PC-3 (cell line): ENCODE results near the gene DIRAS1.

Experiments used
- EZH2 ChIP-seq: fragments of 300-600 bp; sonication (generic); IDR thresholded peaks from one replicate; pipeline ENCODE4 v1.6.1; 2017; ENCODE audit warnings: antibody characterized with exemption, mild to moderate bottlenecking, low read length; ENCODE audit not compliant: unreplicated experiment
- EZH2phosphoT487 ChIP-seq: fragments of 300-600 bp; sonication (generic); IDR thresholded peaks from 2 replicates; pipeline ENCODE4 v1.6.1; 2018; ENCODE audit warnings: mild to moderate bottlenecking, antibody characterized with exemption, low read length, borderline replicate concordance
- TF ChIP-seq, protein P1 (sequence below): fragments of 300-600 bp; sonication (generic); conservative IDR thresholded peaks from 2 replicates; pipeline ENCODE4 v1.5.1; 2017; ENCODE audit warnings: antibody characterized with exemption, low read depth, mild to moderate bottlenecking, low read length

- TF ChIP-seq, protein P1, sequence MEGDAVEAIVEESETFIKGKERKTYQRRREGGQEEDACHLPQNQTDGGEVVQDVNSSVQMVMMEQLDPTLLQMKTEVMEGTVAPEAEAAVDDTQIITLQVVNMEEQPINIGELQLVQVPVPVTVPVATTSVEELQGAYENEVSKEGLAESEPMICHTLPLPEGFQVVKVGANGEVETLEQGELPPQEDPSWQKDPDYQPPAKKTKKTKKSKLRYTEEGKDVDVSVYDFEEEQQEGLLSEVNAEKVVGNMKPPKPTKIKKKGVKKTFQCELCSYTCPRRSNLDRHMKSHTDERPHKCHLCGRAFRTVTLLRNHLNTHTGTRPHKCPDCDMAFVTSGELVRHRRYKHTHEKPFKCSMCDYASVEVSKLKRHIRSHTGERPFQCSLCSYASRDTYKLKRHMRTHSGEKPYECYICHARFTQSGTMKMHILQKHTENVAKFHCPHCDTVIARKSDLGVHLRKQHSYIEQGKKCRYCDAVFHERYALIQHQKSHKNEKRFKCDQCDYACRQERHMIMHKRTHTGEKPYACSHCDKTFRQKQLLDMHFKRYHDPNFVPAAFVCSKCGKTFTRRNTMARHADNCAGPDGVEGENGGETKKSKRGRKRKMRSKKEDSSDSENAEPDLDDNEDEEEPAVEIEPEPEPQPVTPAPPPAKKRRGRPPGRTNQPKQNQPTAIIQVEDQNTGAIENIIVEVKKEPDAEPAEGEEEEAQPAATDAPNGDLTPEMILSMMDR: no peak
- TF ChIP-seq EZH2phosphoT487 (no peak), EZH2 (no peak)
Observed at GRCh38 chr19:2759362-2759761, 38.2 kb upstream of the DIRAS1 start.
